ENCODE data around the gene PPP3CA.

- TF ChIP-seq, protein P1, sequence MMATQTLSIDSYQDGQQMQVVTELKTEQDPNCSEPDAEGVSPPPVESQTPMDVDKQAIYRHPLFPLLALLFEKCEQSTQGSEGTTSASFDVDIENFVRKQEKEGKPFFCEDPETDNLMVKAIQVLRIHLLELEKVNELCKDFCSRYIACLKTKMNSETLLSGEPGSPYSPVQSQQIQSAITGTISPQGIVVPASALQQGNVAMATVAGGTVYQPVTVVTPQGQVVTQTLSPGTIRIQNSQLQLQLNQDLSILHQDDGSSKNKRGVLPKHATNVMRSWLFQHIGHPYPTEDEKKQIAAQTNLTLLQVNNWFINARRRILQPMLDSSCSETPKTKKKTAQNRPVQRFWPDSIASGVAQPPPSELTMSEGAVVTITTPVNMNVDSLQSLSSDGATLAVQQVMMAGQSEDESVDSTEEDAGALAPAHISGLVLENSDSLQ (IDR thresholded peaks at IDR 0.05), result no peak
- TF ChIP-seq SP1 (IDR thresholded peaks at IDR 0.05), result no peak
- no peak for TF ChIP-seq SUZ12 (IDR thresholded peaks at IDR 0.05)
- TF ChIP-seq NFRKB (IDR thresholded peaks at IDR 0.05), result no peak
- TF ChIP-seq FOXA1 (IDR thresholded peaks at IDR 0.05), result no peak
Observed at GRCh38 chr4:101264512-101264911, 82.8 kb downstream of the PPP3CA start.

All from HEK293T (cell line).